Measurements from ENCODE around the gene HIRIP3. TPM values are rescaled to one million over a fixed set of nuclear protein-coding genes. Genes with fewer than 3 reads are reported as not detected.
A peak's percentile ranks its signal among the peaks of the same experiment; 100 is the strongest.

HIRIP3 gene
- total RNA-seq, 2 donors from 2014 or later, result 10.8 to 22.4 TPM

GRCh38 chr16:30006659-30007377, 11.4 kb upstream of the HIRIP3 start:
- no peak overlapping the region for H3K4me3 ChIP-seq
- H3K4me1 ChIP-seq (replicated peaks), result no peaks in the 10 kb centered on the region
- no peaks in the 10 kb centered on the region for H3K36me3 ChIP-seq
- TF ChIP-seq POLR2A (IDR thresholded peaks at IDR 0.05), result no peak
- no peak for TF ChIP-seq POLR2AphosphoS5 (IDR thresholded peaks at IDR 0.05)
- TF ChIP-seq CTCF (IDR thresholded peaks at IDR 0.05), result no peak
- no peak overlapping the region for H3K27ac ChIP-seq
- no peaks in the 10 kb centered on the region for H3K9me3 ChIP-seq
- peaks cover 13% of the 10 kb centered on the region for H3K27me3 ChIP-seq (replicated peaks; ENCODE audit: insufficient read depth)
- 80% methylated on average over 34 of the region's 34 CpGs for WGBS
- no peak for DNase-seq (ENCODE audit: low spot score)
- intact Hi-C loops (cut with DNase I), result no loop called here

- WGBS, result 88% methylated on average over 18 of the region's 18 CpGs
- TF ChIP-seq POLR2AphosphoS5 (IDR thresholded peaks at IDR 0.05), result no peak
- TF ChIP-seq CTCF (IDR thresholded peaks at IDR 0.05), result no peak
- no peak for TF ChIP-seq POLR2A (IDR thresholded peaks at IDR 0.05)
- Histone ChIP-seq H3K4me3 (no peak overlapping the region), H3K4me1 (replicated peaks) (no peaks in the 10 kb centered on the region), H3K36me3 (no peaks in the 10 kb centered on the region), H3K27ac (no peak overlapping the region), H3K27me3 (replicated peaks; ENCODE audit: insufficient read depth) (peaks cover 12% of the 10 kb centered on the region), H3K9me3 (no peaks in the 10 kb centered on the region)
- DNase-seq (ENCODE audit: low spot score), result no peak
- intact Hi-C loops (cut with DNase I), result no loop called here
Observed at GRCh38 chr16:30006095-30006473, 10.7 kb upstream of the HIRIP3 start.

- peaks cover 8% of the 10 kb centered on the region for H3K27me3 ChIP-seq (replicated peaks; ENCODE audit: insufficient read depth)
- no peak overlapping the region for H3K4me3 ChIP-seq
- 66% methylated on average over 35 of the region's 35 CpGs for WGBS
- TF ChIP-seq CTCF (IDR thresholded peaks at IDR 0.05) (peak; percentile 49 to 80 (median 75)), POLR2A (IDR thresholded peaks at IDR 0.05) (no peak)
- intact Hi-C loops (cut with DNase I), result no loop called here
- H3K27ac ChIP-seq, result no peak overlapping the region
- no peaks in the 10 kb centered on the region for H3K36me3 ChIP-seq
- H3K4me1 ChIP-seq (replicated peaks), result no peaks in the 10 kb centered on the region
- DNase-seq (ENCODE audit: low spot score), result no peak
- H3K9me3 ChIP-seq, result no peaks in the 10 kb centered on the region
Observed at GRCh38 chr16:30005341-30006094, 10.1 kb upstream of the HIRIP3 start.

- intact Hi-C loops (cut with DNase I), result loop anchor here (5.0 kb wide), 1 partner anchor 143 kb away; the partner anchor contains the start of gene CDIPT
Observed at GRCh38 chr16:30004811-30005242, 9.4 kb upstream of the HIRIP3 start.

More at GRCh38 chr16:30004811-30005242, 9.4 kb upstream of the HIRIP3 start:
- whole genome bisulfite sequencing, result 65% methylated on average over 11 of the region's 11 CpGs
- no peaks in the 10 kb centered on the region for H3K4me1 ChIP-seq (replicated peaks)
- H3K4me3 ChIP-seq, result no peak overlapping the region
- no peaks in the 10 kb centered on the region for H3K9me3 ChIP-seq
- H3K27me3 ChIP-seq (replicated peaks; ENCODE audit: insufficient read depth), result peaks cover 1% of the 10 kb centered on the region
- DNase-seq (ENCODE audit: low spot score), result no peak
- TF ChIP-seq POLR2A (IDR thresholded peaks at IDR 0.05) (no peak), POLR2AphosphoS5 (IDR thresholded peaks at IDR 0.05) (no peak), CTCF (IDR thresholded peaks at IDR 0.05) (no peak)
- no peaks in the 10 kb centered on the region for H3K36me3 ChIP-seq
- H3K27ac ChIP-seq, result no peak overlapping the region
